Measurements from ENCODE around the gene MYB. TPM values are rescaled to one million over a fixed set of nuclear protein-coding genes. Genes with fewer than 3 reads are reported as not detected.

MYB gene
- total RNA-seq, 1 donor from 2014 or later: 0.08 TPM

- Histone ChIP-seq H3K9me3 (replicated peaks) (peaks cover 7% of the 10 kb centered on the region), H3K4me3 (no peak overlapping the region), H3K27me3 (ENCODE audit: low read depth) (peaks cover 22% of the 10 kb centered on the region), H3K4me1 (no peaks in the 10 kb centered on the region), H3K36me3 (no peaks in the 10 kb centered on the region), H3K27ac (replicated peaks) (no peak overlapping the region)
- TF ChIP-seq CTCF (IDR thresholded peaks at IDR 0.05; ENCODE audit: borderline replicate concordance): no peak
- intact Hi-C loops (cut with micrococcal nuclease): no loop called here
- no peak for DNase-seq
Measured at GRCh38 chr6:135209803-135210202, 28.7 kb downstream of the MYB start.

- intact Hi-C loops (cut with micrococcal nuclease): no loop called here
- H3K27ac ChIP-seq (replicated peaks): no peak overlapping the region
- no peaks in the 10 kb centered on the region for H3K4me1 ChIP-seq
- H3K9me3 ChIP-seq (replicated peaks): peaks cover 7% of the 10 kb centered on the region
- peaks cover 22% of the 10 kb centered on the region for H3K27me3 ChIP-seq (ENCODE audit: low read depth)
- no peak overlapping the region for H3K4me3 ChIP-seq
- H3K36me3 ChIP-seq: no peaks in the 10 kb centered on the region
- no peak for DNase-seq
- TF ChIP-seq CTCF (IDR thresholded peaks at IDR 0.05; ENCODE audit: borderline replicate concordance): no peak
Measured at GRCh38 chr6:135210632-135211305, 29.7 kb downstream of the MYB start.

DNA sequence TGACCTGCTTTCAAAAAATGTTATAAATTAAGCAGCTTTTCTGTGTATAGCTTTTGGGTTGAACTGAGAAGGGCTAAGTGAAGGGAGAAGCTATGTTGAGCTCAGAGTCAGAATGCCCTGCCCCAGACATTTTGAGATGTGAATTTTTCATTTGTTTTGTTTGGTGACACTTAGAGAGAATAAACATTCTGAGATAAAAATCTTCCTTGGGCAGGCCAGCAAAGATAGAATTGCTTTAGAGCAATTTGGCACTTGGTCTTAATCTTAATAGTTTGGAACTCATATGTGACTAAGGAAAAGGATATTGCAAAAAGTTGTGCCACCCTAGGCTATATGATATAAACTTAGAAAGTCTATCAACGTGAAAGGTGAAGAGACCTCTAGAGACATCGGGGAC lies 30.2 kb downstream of the MYB start:
- Histone ChIP-seq H3K4me1 (no peaks in the 10 kb centered on the region), H3K9me3 (replicated peaks) (peaks cover 7% of the 10 kb centered on the region), H3K36me3 (no peaks in the 10 kb centered on the region), H3K27me3 (ENCODE audit: low read depth) (peaks cover 21% of the 10 kb centered on the region), H3K4me3 (no peak overlapping the region), H3K27ac (replicated peaks) (no peak overlapping the region)
- TF ChIP-seq CTCF (IDR thresholded peaks at IDR 0.05; ENCODE audit: borderline replicate concordance): no peak
- no peak for DNase-seq
- intact Hi-C loops (cut with micrococcal nuclease): no loop called here

DNA sequence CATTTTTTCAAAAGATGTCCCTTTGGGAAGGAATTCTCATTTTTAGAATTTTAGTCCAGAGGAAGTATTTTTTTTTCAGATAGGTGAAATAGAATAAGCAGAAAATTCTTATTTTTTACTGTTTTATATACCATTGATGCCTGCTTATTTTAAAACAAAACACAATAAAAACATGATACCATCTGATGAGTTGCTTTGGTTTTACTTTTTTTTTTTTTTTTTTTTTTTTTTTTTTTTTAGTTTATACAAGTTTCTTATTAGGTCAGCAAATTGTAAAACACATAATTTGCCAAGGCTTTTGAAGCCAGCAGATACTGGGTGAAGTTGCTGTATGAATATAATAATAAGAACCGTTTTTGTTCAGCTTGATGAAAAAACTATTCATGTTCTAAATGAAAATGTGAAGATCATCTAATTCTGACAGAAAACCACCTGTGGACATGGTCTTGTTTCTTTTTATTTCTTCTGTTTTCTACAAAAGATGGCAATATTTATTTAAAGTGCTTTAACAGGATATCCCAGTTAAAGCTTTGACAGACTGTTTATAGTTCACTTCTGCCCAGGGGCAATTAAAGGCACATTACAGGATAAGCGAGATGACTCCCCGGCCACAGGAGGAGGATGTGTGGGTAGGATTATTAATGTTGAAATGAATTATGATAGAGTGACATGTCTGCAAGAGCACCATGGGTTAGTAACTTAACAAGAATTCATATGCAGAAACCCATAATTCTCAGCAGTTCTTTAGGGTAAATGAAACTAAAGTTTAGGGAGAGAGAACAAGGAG lies 31.1 kb downstream of the MYB start:
- Histone ChIP-seq H3K27me3 (ENCODE audit: low read depth) (peaks cover 18% of the 10 kb centered on the region), H3K4me3 (no peak overlapping the region), H3K9me3 (replicated peaks) (peaks cover 7% of the 10 kb centered on the region), H3K36me3 (no peaks in the 10 kb centered on the region), H3K27ac (replicated peaks) (no peak overlapping the region), H3K4me1 (no peaks in the 10 kb centered on the region)
- intact Hi-C loops (cut with micrococcal nuclease): no loop called here
- TF ChIP-seq CTCF (IDR thresholded peaks at IDR 0.05; ENCODE audit: borderline replicate concordance): no peak
- DNase-seq: no peak

- Histone ChIP-seq H3K4me1 (no peaks in the 10 kb centered on the region), H3K4me3 (no peak overlapping the region), H3K9me3 (replicated peaks) (peaks cover 7% of the 10 kb centered on the region), H3K36me3 (no peaks in the 10 kb centered on the region), H3K27me3 (ENCODE audit: low read depth) (peaks cover 18% of the 10 kb centered on the region), H3K27ac (replicated peaks) (no peak overlapping the region)
- intact Hi-C loops (cut with micrococcal nuclease): no loop called here
- DNase-seq: no peak
- TF ChIP-seq CTCF (IDR thresholded peaks at IDR 0.05; ENCODE audit: borderline replicate concordance): no peak
Measured at GRCh38 chr6:135212935-135213334, 31.8 kb downstream of the MYB start.

Measured in left ventricle myocardium inferior (tissue), 1 donor.